ENCODE data around the gene STAT1.

GRCh38 chr2:190964170-190964795 lies 49.7 kb downstream of the STAT1 start:
- no peak for TF ChIP-seq ATF2 (tag by site-specific recombination; IDR thresholded peaks at IDR 0.05; ENCODE audit: low read depth)
- TF ChIP-seq ZNF335 (tag by site-specific recombination; conservative IDR thresholded peaks at IDR 0.05) = no peak
- TF ChIP-seq, protein P1, sequence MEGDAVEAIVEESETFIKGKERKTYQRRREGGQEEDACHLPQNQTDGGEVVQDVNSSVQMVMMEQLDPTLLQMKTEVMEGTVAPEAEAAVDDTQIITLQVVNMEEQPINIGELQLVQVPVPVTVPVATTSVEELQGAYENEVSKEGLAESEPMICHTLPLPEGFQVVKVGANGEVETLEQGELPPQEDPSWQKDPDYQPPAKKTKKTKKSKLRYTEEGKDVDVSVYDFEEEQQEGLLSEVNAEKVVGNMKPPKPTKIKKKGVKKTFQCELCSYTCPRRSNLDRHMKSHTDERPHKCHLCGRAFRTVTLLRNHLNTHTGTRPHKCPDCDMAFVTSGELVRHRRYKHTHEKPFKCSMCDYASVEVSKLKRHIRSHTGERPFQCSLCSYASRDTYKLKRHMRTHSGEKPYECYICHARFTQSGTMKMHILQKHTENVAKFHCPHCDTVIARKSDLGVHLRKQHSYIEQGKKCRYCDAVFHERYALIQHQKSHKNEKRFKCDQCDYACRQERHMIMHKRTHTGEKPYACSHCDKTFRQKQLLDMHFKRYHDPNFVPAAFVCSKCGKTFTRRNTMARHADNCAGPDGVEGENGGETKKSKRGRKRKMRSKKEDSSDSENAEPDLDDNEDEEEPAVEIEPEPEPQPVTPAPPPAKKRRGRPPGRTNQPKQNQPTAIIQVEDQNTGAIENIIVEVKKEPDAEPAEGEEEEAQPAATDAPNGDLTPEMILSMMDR (tag by site-specific recombination; IDR thresholded peaks at IDR 0.05) = no peak
- no peak for TF ChIP-seq REPIN1 (tag by site-specific recombination; IDR thresholded peaks at IDR 0.05; ENCODE audit: low read depth)
- TF ChIP-seq, protein P2, sequence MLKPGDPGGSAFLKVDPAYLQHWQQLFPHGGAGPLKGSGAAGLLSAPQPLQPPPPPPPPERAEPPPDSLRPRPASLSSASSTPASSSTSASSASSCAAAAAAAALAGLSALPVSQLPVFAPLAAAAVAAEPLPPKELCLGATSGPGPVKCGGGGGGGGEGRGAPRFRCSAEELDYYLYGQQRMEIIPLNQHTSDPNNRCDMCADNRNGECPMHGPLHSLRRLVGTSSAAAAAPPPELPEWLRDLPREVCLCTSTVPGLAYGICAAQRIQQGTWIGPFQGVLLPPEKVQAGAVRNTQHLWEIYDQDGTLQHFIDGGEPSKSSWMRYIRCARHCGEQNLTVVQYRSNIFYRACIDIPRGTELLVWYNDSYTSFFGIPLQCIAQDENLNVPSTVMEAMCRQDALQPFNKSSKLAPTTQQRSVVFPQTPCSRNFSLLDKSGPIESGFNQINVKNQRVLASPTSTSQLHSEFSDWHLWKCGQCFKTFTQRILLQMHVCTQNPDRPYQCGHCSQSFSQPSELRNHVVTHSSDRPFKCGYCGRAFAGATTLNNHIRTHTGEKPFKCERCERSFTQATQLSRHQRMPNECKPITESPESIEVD (tag by site-specific recombination; IDR thresholded peaks at IDR 0.05) = no peak
- TF ChIP-seq ZSCAN30 (tag by site-specific recombination; IDR thresholded peaks at IDR 0.05) = no peak
- TF ChIP-seq ZNF660 (tag by site-specific recombination; IDR thresholded peaks at IDR 0.05) = no peak
- no peak for TF ChIP-seq ZNF114 (tag by site-specific recombination; IDR thresholded peaks at IDR 0.05)
- TF ChIP-seq ZNF596 (tag by site-specific recombination; IDR thresholded peaks at IDR 0.05) = no peak
- TF ChIP-seq ZNF621 (tag by site-specific recombination; IDR thresholded peaks at IDR 0.05) = no peak
- no peak for TF ChIP-seq ZNF629 (tag by site-specific recombination; IDR thresholded peaks at IDR 0.05)
- no peak for TF ChIP-seq TRIM28 (IDR thresholded peaks at IDR 0.05; ENCODE audit: borderline replicate concordance, low read length)
- no peak for TF ChIP-seq ZNF394 (tag by site-specific recombination; IDR thresholded peaks at IDR 0.05; ENCODE audit: borderline replicate concordance)

Data from HEK293 (cell line).